SK-N-MC (cell line): ENCODE data around the gene BUB1B.
"Not testable (repeated sequence)": the region's sequence is repeated elsewhere in the genome, so short reads cannot be mapped to it uniquely, and the experiment has no call there.

Experiments
- EZH2 ChIP-seq: fragments of 200-600 bp; sonication (generic); IDR thresholded peaks from one replicate; pipeline ENCODE4 v1.6.1; 2017; ENCODE audit warnings: antibody characterized with exemption
- FOXP2 ChIP-seq: optimal IDR thresholded peaks from 2 replicates; pipeline ENCODE3; 2011; ENCODE audit warnings: mild to moderate bottlenecking, moderate library complexity; ENCODE audit not compliant: insufficient read depth; ENCODE audit errors: extremely low read length, control extremely low read depth
- POLR2AphosphoS5 ChIP-seq: IDR thresholded peaks from 2 replicates; pipeline ENCODE4 v1.6.1; 2012; ENCODE audit warnings: mild to moderate bottlenecking, low read depth, low read length, borderline replicate concordance

DNA sequence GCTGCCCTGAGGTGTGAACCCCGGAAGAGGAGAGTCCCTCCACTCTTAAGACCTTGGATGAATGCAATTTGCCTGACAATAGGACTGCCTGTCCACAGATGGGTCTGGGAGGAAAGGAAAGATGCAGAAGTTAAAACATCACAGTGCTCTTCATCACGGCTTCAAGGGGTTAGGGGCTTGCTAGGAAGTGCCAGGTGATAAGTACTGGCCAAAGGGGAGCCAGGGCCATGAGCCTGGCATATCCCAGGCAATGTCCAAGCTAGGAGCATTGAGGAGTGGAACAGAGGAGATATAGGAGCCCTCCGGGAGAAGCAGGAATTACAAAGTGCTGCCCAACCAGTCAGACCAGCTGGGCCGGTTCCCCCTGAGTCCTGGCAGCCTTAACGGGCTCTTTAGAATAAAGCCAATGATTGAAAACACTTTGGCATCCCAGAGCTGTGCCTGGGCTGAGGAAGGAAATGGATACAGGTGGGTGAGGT lies 36.0 kb upstream of the BUB1B start:
- TF ChIP-seq POLR2AphosphoS5, EZH2, FOXP2: not testable (repeated sequence)
